HepG2 (cell line): Measurements from ENCODE around the gene RAD21L1. TPM values are rescaled to one million over a fixed set of nuclear protein-coding genes. Genes with fewer than 3 reads are reported as not detected.
"Not testable (repeated sequence)": the region's sequence is repeated elsewhere in the genome, so short reads cannot be mapped to it uniquely, and the experiment has no call there.

Source experiments
- ATAC-seq: fragments of 200-7000 bp; cut with Tn5 transposase; 3 replicates; pipeline ENCODE4 v1.9.1; 2020; ENCODE audit warnings: mild to moderate bottlenecking, moderate library complexity
- BruUV-seq: library from RNA; stranded (reverse); fragments of 400-500 nt; replicated peaks from 2 replicates; lab custom pipeline; 2021; lab: Mats Ljungman, UMichigan
- CTCF ChIA-PET: fragments of 300-600 bp; formaldehyde crosslinking; extraction: SDS; loops from one replicate; lab custom pipeline; 2021; ENCODE audit warnings: low total read pairs, inconsistent platforms, low intra/inter-chr PET ratio; lab: Yijun Ruan, JAX
- POLR2A ChIA-PET: fragments of 350-600 bp; sonication (Branson Sonifier 250); formaldehyde crosslinking; loops from one replicate; lab custom pipeline; 2020; ENCODE audit warnings: antibody characterized with exemption, inconsistent platforms; lab: Yijun Ruan, JAX
- DNase-seq: peaks from one replicate; pipeline ENCODE4 v3.0.0-alpha.2; 2015; ENCODE audit warnings: low spot score
- FAIRE-seq: peaks from 3 replicates; lab custom pipeline; 2011; peaks lifted over from hg19 to GRCh38; lab: Jason Lieb, UNC
- H2AFZ ChIP-seq: one replicate; pipeline ENCODE4 v1.6.1; 2011; ENCODE audit warnings: low read length, inconsistent platforms
- H3K27ac ChIP-seq: fragments of 300-600 bp; 3 replicates; pipeline ENCODE4 v1.8.0; 2011; ENCODE audit warnings: mixed run types, mild to moderate bottlenecking, mixed read lengths, low read length, inconsistent platforms; ENCODE audit not compliant: insufficient read depth; ENCODE audit errors: extremely low read length
- H3K27me3 ChIP-seq, 2 experiments: fragments of 200-600 bp in 1 of 2; 2 replicates in 1 of 2; 3 replicates in 1 of 2; pipeline versions ENCODE4 v1.6.0 to v1.8.0; 2011; ENCODE audit warnings: low read length in 2 of 2, mild to moderate bottlenecking in 2 of 2, moderate library complexity in 2 of 2, inconsistent platforms in 1 of 2; ENCODE audit not compliant: insufficient read depth in 2 of 2, control insufficient read depth in 1 of 2
- H3K36me3 ChIP-seq, 2 experiments: fragments of 200-600 bp in 1 of 2; replicated peaks in 1 of 2; 2 replicates in 1 of 2; 3 replicates in 1 of 2; pipeline versions ENCODE4 v1.5.1 to v1.8.0; 2011; ENCODE audit warnings: low read length in 2 of 2, inconsistent platforms in 1 of 2; ENCODE audit not compliant: insufficient read depth in 2 of 2, control insufficient read depth in 1 of 2
- H3K4me1 ChIP-seq: 2 replicates; pipeline ENCODE4 v1.5.1; 2012; ENCODE audit warnings: low read length, inconsistent platforms; ENCODE audit not compliant: insufficient read depth
- H3K4me2 ChIP-seq: 2 replicates; pipeline ENCODE4 v1.6.0; 2011; ENCODE audit warnings: low read depth, low read length, inconsistent platforms
- H3K4me3 ChIP-seq, 3 experiments: fragments of 200-600 bp in 1 of 3; sonication (generic), shearing (Covaris generic) in 1 of 3; replicated peaks in 1 of 3; 2 replicates each; pipeline ENCODE4 v1.5.1; 2011 to 2016; ENCODE audit warnings: low read length in 3 of 3, inconsistent platforms in 2 of 3, low read depth in 2 of 3, mild to moderate bottlenecking in 2 of 3, control low read depth in 1 of 3, mixed read lengths in 1 of 3; ENCODE audit not compliant: insufficient read depth in 1 of 3
- H3K79me2 ChIP-seq: one replicate; pipeline ENCODE4 v1.6.1; 2011; ENCODE audit warnings: low read length, inconsistent platforms; ENCODE audit not compliant: insufficient read depth
- H3K9ac ChIP-seq: 2 replicates; pipeline ENCODE4 v1.6.0; 2011; ENCODE audit warnings: mild to moderate bottlenecking, low read depth, low read length, inconsistent platforms; ENCODE audit not compliant: insufficient read depth
- H3K9me3 ChIP-seq: 2 replicates; pipeline ENCODE4 v1.5.1; 2012; ENCODE audit warnings: mild to moderate bottlenecking, low read length
- H4K20me1 ChIP-seq: 2 replicates; pipeline ENCODE4 v1.6.0; 2011; ENCODE audit warnings: inconsistent platforms, mild to moderate bottlenecking, low read length, moderate library complexity; ENCODE audit not compliant: insufficient read depth
- HDAC2 ChIP-seq: sonication (generic); formaldehyde crosslinking; IDR thresholded peaks from 2 replicates; pipeline ENCODE4 v1.4.0; 2020; ENCODE audit warnings: missing genetic modification reagents
- RXRA ChIP-seq: sonication (generic); formaldehyde crosslinking; IDR thresholded peaks from 2 replicates; pipeline ENCODE4 v1.5.1; 2020; ENCODE audit warnings: missing genetic modification reagents
- ZNF616 ChIP-seq: sonication (generic); formaldehyde crosslinking; IDR thresholded peaks from 2 replicates; pipeline ENCODE4 v1.5.0; 2020; ENCODE audit warnings: low read depth, mild to moderate bottlenecking, missing genetic modification reagents
- WGBS: methylation state at CpG from one replicate; pipeline ENCODE4 v1.1.6; 2017; ENCODE audit warnings: low lambda C conversion rate; 5-methylcytosine and 5-hydroxymethylcytosine counted together
- in situ Hi-C: cut with HindIII; loops from 2 replicates; pipeline ENCODE4 v1.10.0; 2017; ENCODE audit warnings: low pct_unique_long_range_greater_than_20kb; ENCODE audit not compliant: extremely low pct_ligation_motif_present
- intact Hi-C: fragments of 100-400 bp; cut with micrococcal nuclease; formaldehyde crosslinking; loops from one replicate; pipeline ENCODE4 v1.10.0; 2022; ENCODE audit not compliant: unreplicated experiment
- polyA plus RNA-seq, 8 experiments: library from polyadenylated mRNA; depleted of rRNA in 3 of 8; stranded (reverse) in 7 of 8; unstranded in 1 of 8; fragments of >200 nt; fragmentation: Illumina TruSeq in 4 of 8; extraction: Trizol in 4 of 8; gene quantifications; 2 replicates each; pipeline versions ENCODE4 v1.2.1 to v1.2.3, GENCODE V29; 2011 to 2016; ENCODE audit warnings: low read depth in 4 of 8, missing spikeins in 1 of 8, mixed read lengths in 1 of 8; ENCODE audit not compliant: insufficient read depth in 1 of 8
- total RNA-seq, 5 experiments: library from RNA; depleted of rRNA; stranded (reverse); fragments of >200 nt; fragmentation: Illumina TruSeq; extraction: Trizol; gene quantifications; 2 replicates each; pipeline ENCODE4 v1.2.3, GENCODE V29; 2016; ENCODE audit warnings: low read depth in 1 of 5
- TF ChIP-seq, protein P1 (sequence below), 2 experiments: sonication (generic) in 1 of 2; formaldehyde crosslinking in 1 of 2; IDR thresholded peaks; 2 replicates each; pipeline versions ENCODE4 v1.4.0 to v1.6.1; 2018 to 2020; ENCODE audit warnings: missing genetic modification reagents in 2 of 2, borderline replicate concordance in 1 of 2, low read depth in 1 of 2, mild to moderate bottlenecking in 1 of 2, missing biosample characterization in 1 of 2
- TF ChIP-seq, protein P2 (sequence below): IDR thresholded peaks from 2 replicates; pipeline ENCODE4 v1.6.1; 2016; ENCODE audit warnings: control low read depth

RAD21L1 gene
- total and polyA plus RNA-seq, 2 of the 13 experiments (the other 11 are each of a cell fraction or from before 2014, with no cell fraction given), result not detected

DNA sequence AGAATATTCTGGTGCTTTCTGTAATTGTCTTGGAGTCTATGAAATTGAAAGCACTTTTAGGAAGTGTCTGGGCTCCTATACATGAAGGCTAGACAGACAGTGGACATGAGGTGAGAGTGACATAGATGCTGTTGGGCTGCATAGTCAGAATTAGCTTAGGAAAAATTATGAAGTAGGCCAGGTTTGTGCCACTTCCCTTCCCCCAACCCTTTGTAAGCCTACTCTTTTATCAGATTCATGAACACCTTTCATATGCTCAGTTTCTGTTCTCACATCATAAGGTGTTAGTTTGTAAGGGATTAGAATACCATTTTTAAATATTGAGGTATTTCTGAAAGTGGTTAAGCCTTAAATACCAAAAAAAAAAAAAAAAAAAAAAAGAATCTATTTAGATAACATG is 21.8 kb downstream of the RAD21L1 start:
- H3K4me2 ChIP-seq, result no peak overlapping the region
- DNase-seq, result no peak
- TF ChIP-seq, protein P1, sequence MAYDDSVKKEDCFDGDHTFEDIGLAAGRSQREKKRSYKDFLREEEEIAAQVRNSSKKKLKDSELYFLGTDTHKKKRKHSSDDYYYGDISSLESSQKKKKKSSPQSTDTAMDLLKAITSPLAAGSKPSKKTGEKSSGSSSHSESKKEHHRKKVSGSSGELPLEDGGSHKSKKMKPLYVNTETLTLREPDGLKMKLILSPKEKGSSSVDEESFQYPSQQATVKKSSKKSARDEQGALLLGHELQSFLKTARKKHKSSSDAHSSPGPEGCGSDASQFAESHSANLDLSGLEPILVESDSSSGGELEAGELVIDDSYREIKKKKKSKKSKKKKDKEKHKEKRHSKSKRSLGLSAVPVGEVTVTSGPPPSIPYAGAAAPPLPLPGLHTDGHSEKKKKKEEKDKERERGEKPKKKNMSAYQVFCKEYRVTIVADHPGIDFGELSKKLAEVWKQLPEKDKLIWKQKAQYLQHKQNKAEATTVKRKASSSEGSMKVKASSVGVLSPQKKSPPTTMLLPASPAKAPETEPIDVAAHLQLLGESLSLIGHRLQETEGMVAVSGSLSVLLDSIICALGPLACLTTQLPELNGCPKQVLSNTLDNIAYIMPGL (CRISPR knock-in tag; IDR thresholded peaks at IDR 0.05; ENCODE audit: borderline replicate concordance in 1 of 2, low read depth in 1 of 2), result no peak
- TF ChIP-seq HDAC2 (CRISPR knock-in tag) (no peak), ZNF616 (no peak), RXRA (CRISPR knock-in tag) (no peak)
- TF ChIP-seq, protein P2, sequence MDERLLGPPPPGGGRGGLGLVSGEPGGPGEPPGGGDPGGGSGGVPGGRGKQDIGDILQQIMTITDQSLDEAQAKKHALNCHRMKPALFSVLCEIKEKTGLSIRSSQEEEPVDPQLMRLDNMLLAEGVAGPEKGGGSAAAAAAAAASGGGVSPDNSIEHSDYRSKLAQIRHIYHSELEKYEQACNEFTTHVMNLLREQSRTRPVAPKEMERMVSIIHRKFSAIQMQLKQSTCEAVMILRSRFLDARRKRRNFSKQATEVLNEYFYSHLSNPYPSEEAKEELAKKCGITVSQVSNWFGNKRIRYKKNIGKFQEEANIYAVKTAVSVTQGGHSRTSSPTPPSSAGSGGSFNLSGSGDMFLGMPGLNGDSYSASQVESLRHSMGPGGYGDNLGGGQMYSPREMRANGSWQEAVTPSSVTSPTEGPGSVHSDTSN (CRISPR knock-in tag), result no peak
- TF ChIP-seq, all 625 proteins: peak for 0
- no peaks in the 10 kb centered on the region for H3K79me2 ChIP-seq
- no peaks in the 10 kb centered on the region for H3K36me3 ChIP-seq
- H3K9me3 ChIP-seq, result no peaks in the 10 kb centered on the region
- ATAC-seq, result no peak
- POLR2A ChIA-PET, result interaction anchor here (0.6 kb wide), 1 partner anchor 908 kb away, joined by 3 read pairs; no protein-coding TSS in a partner anchor
- CTCF ChIA-PET, result no interaction called here
- H3K9ac ChIP-seq, result no peak overlapping the region
- H3K27me3 ChIP-seq, result no peaks in the 10 kb centered on the region; a peak in 1 of 5 replicates
- no TSS peak for BruUV-seq
- H3K4me1 ChIP-seq, result no peaks in the 10 kb centered on the region
- intact Hi-C loops (no loop called here), in situ Hi-C loops (no loop called here)
- FAIRE-seq, result no peak
- no peak overlapping the region for H3K27ac ChIP-seq
- no peak overlapping the region for H2AFZ ChIP-seq
- H4K20me1 ChIP-seq, result no peaks in the 10 kb centered on the region
- H3K4me3 ChIP-seq, result no peak overlapping the region

DNA sequence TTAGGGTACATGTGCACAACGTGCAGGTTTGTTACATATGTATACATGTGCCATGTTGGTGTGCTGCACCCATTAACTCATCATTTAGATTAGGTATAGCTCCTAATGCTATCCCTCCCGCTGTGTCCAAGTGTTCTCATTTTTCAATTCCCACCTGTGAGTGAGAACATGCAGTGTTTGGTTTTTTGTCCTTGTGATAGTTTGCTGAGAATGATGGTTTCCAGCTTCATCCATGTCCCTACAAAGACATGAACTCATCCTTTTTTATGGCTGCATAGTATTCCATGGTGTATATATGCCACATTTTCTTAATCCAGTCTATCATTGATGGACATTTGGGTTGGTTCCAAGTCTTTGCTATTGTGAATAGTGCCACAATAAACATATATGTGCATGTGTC is 24.4 kb downstream of the RAD21L1 start:
- 30% methylated on average over 2 of the region's 2 CpGs for WGBS

More for the DNA sequence above, 24.4 kb downstream of the RAD21L1 start:
- intact Hi-C loops, CTCF ChIA-PET, H4K20me1 ChIP-seq, DNase-seq, H2AFZ ChIP-seq, H3K4me3 ChIP-seq, H3K4me2 ChIP-seq, FAIRE-seq, BruUV-seq, H3K27me3 ChIP-seq, POLR2A ChIA-PET, H3K36me3 ChIP-seq, H3K27ac ChIP-seq, ATAC-seq, H3K9ac ChIP-seq, H3K79me2 ChIP-seq, H3K4me1 ChIP-seq, in situ Hi-C loops, H3K9me3 ChIP-seq: not testable (repeated sequence)
